Measurements from ENCODE around the gene PKN3.
"Not testable (repeated sequence)": the region's sequence is repeated elsewhere in the genome, so short reads cannot be mapped to it uniquely, and the experiment has no call there.

PKN3 gene

DNA sequence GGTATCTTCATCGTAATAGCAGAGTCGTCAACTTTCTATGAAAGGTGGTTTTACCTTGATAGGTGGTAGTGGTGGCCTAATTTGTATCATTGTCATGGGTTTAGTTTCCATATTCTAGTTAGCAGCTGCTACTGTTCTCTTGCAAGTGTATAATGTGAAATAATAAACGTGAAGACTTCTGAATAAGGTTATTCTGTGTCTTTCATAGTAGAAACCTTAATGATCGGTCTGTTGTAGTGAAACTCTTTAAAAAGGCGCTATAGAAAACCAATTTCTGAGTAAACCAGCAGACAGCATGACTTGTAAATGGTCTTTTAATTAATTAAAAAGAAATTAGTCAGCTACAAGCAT, 11.6 kb upstream of the PKN3 start:
- no peak for DNase-seq

DNA sequence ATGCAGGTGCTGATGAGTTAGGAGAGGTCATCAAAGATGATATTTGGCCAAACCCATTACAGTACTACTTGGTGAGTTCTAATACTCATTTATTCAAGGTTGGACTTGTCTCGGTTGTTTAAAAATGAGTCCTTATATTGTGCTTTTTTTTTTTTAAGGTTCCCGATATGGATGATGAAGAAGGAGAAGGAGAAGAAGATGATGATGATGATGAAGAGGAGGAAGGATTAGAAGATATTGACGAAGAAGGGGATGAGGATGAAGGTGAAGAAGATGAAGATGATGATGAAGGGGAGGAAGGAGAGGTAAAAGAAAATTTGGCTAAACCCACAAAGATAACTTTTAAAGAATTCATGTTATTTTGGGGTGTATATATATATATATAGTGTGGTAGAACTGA, 8.6 kb upstream of the PKN3 start:
- DNase-seq, result not testable (repeated sequence)

DNA sequence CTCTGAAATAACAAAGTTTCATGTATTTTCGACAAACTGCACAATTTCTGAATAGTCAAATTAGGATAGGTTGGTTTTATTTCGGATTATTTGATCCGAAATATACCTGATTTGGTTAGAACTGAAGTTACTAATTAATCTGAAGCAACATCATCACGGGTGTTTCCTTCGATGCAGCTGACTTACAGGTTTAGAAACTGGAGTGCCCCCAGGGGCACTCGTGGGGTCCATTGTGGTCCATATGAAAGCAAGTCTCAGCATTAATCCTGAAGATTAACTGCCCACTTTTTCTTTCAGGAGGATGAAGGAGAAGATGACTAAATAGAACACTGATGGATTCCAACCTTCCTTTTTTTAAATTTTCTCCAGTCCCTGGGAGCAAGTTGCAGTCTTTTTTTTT, 8.0 kb upstream of the PKN3 start:
- DNase-seq, result no peak

DNA sequence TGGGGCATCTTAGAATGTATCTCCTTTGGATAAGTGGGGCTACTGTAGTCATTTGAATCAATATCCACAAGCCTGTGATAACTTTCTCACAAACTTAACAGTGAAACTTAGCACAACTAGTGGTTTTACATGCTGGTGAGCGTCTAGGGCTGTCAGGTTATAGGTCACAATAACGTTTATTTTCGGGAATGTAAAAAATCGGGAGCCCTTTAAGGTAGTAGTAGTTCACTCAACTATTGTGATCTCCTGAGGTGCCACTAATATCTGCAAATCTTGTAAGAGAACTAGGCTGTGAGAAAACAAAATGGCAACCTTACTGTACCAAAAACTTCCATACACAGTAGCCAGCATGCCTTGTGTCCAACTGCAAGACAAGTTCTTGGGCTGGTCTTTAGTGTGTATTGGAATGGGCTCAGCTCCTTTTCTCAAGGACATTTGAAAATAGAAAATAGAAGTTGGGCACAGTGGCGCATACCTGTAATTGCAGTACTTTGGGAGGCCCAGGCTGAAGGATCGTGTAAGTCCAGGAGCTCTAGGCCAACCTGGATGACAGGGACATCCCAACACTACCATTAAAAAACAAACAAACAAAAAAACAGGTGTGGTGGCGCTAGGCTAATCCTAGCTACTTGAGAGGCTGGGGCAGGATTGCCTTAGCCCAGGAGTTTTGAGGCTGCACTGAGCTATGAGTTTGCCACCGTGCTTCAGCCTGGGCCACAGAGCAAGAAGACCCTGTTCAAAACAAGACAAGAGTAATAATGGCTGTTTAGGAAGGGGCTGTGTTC, 5.2 kb upstream of the PKN3 start:
- no peak for DNase-seq

DNA sequence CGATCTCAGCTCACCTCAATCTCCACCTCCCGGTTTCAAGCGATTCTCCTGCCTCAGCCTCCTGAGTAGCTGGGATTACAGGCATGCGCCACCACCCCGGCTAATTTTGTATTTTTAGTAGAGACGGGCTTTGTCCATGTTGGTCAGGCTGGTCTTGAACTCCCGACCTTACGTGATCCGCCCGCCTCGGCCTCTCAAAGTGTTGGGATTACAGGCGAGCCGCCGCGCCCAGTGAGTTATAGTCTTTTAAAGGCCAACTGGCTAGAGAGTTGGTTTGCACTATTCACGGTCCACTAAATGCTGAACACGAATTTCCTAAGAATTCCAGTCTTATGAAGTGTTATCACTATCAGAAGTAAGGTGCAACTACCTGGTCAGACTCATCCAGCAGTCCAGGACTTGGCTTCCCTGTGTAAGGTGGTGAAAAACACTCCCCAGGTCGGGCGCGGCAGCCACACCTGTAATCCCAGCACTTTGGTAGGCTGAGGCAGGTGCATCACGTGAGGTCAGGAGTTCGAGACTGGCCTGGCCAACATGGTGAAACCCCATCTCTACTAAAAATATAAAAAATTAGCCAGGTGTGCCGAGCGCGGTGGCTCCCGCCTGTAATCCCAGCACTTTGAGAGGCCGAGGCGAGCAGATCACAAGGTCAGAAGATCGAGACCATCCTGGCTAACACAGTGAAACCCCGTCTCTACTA, 3.1 kb upstream of the PKN3 start:
- DNase-seq, result not testable (repeated sequence)

DNA sequence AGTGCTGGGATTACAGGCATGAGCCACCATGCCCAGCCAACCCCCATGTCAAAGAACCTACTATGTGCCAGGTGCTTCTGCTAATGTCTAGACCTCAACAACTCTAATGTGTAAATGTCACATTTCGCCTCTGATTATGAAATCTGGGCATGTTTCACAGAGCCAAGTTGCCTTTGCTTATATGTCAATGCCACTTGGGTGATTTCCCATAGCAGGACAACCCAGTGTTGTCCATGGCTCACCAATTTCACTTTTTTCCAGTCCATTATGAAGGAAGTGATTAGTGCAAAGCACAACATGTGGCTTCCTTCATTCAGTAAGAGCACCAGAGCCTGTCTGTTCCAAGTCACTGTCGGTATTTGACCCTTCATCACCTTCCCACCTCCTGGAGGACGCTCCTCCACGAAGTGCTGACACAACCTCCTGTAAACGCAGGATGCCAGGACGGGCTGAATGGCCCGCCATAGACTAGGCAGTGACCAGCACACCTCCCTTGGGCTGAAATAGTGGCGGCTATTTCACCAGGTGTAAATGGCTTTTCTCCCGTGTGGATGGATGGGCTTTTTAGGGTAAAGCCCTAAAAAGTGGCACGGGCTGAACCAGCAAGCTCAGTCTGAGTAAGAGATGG, 962 bp upstream of the PKN3 start:
- DNase-seq, result no peak

DNA sequence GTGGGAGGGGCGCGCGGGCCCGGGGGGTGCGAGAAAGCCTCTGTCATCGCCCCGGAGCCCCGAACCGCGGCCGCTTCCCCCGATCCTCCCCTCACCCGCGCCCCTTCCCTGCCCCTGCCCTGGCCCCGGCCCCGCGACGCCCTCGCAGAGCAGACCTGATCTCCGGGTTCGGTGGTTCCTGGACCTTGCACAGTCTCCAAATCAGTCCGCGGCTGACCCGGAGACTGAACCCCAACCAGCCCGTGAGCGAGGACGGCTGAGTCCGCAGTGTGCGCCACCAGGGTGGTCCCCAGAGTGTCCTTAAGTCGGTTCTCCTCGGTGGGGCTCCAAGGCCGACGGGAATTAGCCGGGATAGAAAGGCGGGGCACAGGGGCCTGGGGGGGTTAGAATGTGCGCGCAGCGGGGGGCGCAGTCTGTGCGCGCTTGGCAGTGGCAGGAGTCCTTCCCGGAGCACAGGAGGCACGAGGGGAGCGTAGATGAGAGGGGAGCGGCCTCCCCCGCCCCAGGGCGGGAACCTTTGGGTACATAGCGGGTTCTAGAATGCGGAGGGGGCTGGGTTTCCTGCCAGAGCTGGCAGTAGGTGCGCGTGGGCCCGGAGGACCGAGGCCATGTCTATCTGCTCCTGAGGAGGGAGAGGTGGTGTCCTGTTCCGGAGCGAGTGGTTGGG, 779 bp downstream of the PKN3 start:
- no peak for DNase-seq

DNA sequence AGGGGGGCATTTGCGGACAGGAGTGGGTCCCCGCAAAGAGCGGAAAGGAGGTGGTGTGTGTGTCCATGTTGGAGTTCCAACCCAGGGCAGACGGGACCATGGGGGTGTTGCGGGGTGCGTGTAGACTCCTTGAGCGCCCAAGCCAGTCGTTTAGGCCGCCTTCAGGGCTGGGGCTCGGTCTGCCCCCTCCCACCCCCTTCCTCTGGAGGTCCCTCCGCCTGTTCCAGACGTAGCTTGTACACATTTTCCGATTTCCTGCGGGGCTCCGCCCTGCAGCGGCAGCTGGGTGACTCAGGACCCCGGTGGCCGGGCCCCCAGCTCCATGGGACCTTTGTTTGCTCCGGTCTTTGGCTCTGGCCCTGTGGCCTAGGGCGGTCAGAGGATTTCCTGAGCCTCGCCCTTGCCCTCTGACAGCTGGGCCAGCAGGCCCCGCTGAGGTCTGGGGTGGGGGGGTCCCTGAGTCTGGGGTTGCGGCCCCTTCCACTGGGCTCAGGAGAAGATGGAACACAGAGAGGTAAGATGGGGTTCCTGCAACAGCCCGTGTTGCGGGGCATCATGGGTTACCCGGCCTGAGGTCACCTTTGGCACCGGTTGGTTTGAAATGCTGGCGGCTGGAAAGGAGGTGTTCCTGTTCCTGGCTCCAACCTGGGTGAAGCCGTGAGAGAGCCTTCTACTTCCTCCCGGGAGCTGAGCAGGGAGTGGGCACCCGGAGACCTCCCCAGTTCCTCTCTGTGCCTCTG, 1.5 kb downstream of the PKN3 start:
- no peak for DNase-seq

DNA sequence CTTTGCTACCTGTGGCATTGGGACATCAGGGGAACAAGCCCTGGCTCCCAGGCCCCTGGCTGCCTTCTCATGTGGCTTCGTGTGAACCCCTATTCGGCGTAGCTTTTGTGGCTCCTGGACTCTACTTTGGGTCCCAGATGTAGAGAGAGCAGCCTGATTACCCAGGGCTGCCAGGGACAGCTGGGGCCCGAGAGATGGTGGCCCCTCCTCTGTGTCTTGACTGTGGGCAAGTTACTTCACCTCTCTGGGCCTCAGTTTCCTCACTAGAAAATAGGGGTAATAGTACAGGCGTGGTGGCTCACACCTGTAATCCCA, 2.0 kb downstream of the PKN3 start:
- DNase-seq, result no peak

DNA sequence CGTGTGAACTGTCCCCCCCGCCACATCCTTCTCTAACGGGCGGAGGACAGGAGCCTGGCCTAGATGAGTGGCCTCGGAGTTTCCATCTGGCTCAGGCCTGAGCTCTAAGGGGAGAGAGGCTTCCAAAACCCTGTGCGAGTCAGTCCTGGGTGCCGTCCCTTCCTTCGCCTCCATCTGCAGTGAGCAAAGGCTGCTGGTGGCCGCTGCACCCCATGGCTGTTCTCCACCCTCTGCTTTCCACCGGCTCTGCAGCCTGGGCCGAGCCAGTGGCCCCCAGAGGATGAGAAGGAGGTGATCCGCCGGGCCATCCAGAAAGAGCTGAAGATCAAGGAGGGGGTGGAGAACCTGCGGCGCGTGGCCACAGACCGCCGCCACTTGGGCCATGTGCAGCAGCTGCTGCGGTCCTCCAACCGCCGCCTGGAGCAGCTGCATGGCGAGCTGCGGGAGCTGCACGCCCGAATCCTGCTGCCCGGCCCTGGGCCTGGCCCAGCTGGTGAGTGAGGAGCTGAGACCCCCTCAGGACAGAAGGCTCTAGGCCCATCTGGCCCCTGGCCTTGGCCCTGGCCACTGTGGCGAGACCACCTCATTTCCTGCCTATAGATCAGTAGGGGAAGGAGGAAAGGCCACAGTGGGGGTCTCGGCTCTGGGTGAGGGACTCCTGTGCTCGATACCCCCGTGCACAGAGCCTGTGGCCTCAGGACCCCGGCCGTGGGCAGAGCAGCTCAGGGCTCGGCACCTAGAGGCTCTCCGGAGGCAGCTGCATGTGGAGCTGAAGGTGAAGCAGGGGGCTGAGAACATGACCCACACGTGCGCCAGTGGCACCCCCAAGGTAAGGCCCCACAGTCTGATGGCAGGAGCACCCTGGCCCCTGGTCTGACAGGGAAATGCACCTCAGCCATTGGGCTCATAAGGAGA, 3.0 kb downstream of the PKN3 start:
- DNase-seq, result no peak

DNA sequence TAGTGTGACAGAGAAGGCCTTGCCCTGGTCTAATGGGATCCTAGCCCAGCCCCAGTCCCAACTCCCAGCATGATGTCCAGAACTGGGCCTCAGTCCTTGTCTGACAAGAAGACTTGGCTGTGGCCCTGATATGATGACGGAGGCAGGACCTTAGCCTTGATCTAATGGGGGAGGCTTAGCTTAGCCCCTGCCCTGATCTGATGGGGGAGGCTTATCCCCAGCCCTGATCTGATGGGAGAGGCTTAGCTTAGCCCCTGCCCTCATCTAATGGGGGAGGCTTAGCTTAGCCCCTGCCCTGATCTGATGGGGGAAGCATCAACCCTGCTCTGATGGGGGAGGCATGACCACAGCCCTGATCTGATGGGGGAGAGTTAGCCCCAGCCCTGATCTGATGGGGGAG, 3.7 kb downstream of the PKN3 start:
- no peak for DNase-seq

DNA sequence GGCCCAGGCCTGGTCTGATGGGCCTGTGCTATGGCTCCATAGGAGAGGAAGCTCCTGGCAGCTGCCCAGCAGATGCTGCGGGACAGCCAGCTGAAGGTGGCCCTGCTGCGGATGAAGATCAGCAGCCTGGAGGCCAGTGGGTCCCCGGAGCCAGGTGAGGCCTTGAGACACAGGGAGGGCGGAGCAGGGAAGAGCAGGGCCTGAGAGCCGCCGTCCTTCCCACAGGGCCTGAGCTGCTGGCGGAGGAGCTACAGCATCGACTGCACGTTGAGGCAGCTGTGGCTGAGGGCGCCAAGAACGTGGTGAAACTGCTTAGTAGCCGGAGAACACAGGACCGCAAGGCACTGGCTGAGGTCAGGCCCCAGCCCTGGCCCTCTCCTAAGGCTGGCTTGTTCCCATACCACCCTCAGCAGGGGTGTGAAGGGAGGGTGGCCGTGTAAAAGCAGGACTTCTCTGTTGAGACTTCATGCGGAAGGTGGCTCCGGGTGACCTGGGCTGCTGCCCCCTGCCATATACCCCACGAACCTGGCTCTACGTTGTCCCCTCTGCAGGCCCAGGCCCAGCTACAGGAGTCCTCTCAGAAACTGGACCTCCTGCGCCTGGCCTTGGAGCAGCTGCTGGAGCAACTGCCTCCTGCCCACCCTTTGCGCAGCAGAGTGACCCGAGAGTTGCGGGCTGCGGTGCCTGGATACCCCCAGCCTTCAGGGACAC, 4.5 kb downstream of the PKN3 start:
- no peak for DNase-seq

DNA sequence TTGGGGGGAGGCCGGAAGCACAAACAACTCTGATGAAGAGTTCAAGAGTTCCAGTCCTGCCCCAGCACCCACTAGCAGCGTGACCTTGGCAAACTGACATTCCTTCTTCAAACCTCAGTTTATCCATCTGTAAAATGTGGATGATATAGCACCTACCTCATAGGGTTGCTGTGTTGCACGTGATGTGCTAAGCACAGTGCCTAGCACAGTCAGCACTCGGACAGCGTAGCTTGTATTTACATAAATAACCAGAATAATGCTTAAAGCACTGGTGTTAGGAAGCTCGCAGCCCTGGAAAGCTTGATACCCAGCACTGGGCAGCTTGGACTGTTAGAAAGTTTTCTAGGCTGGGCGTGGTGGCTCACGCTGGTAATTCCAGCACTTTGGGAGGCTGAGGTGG, 5.1 kb downstream of the PKN3 start:
- no peak for DNase-seq

DNA sequence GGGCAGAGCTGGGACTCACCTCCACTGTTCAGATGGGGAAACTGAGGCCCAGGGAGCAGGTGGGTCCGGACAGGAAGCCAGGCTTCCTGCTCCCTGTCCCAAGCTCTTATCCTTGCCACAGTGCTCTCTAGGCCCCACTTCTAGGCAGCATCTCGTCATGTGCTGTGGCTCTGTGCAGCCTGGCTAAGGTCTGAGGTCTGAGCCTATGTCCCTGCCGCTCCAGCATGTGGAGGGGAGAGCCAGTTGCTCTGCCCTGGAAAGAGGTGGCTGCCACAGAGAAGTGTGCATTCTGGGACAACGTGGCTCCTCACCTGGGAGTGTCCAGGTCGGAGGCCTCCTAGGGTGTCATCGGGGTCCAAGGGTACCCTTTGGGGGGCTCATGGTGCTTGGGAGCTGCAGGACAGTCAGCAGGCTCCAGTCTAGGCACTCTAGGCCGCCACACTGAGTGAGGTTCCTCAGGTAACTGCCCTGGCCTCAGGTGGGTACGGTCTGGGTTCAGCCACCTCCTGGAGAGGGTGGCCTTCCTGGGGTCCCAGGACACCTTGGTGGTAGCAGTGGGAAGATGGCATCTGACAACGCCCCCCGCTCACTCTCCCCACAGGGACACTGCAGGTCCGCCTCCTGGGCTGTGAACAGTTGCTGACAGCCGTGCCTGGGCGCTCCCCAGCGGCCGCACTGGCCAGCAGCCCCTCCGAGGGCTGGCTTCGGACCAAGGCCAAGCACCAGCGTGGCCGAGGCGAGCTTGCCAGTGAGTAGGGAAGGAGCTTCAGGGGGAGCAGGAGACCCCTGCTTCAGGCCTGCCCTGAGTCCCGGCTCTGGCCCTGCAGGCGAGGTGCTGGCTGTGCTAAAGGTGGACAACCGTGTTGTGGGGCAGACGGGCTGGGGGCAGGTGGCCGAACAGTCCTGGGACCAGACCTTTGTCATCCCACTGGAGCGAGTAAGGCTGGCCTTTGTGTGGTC, 10.4 kb downstream of the PKN3 start:
- DNase-seq, result no peak

DNA sequence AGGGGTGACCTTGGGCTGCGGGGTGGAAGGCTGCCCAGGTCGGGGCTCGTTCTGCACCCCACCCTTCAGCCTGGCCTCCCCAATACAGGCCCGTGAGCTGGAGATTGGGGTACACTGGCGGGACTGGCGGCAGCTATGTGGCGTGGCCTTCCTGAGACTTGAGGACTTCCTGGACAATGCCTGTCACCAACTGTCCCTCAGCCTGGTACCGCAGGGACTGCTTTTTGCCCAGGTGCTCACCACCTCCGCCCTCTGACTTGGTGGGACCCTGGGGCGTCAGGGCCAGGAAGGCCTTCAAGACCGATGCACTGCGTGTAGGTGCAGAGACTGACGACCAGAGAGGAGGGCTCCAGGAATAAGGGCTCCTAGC, 11.1 kb downstream of the PKN3 start:
- no peak for DNase-seq

DNA sequence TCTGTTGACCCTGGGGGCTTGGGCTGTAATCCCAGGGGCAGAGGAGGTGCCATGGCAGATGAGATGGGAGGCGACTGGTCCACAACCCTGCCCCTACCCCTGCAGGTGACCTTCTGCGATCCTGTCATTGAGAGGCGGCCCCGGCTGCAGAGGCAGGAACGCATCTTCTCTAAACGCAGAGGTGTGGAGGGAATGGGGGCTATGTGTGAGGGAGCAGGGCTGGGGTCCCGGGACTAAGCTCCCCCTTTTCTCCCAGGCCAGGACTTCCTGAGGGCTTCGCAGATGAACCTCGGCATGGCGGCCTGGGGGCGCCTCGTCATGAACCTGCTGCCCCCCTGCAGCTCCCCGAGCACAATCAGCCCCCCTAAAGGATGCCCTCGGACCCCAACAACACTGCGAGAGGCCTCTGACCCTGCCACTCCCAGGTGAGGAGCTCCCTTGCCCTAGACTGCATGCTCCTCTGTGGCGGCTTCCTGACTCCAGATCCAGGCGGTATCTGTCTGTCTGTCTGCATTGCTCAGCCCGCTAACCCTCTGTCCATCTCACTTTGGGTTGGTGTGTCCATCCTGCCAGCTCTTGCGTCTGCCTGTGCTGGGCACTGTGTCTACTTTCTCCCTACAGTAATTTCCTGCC, 11.8 kb downstream of the PKN3 start:
- DNase-seq, result no peak

DNA sequence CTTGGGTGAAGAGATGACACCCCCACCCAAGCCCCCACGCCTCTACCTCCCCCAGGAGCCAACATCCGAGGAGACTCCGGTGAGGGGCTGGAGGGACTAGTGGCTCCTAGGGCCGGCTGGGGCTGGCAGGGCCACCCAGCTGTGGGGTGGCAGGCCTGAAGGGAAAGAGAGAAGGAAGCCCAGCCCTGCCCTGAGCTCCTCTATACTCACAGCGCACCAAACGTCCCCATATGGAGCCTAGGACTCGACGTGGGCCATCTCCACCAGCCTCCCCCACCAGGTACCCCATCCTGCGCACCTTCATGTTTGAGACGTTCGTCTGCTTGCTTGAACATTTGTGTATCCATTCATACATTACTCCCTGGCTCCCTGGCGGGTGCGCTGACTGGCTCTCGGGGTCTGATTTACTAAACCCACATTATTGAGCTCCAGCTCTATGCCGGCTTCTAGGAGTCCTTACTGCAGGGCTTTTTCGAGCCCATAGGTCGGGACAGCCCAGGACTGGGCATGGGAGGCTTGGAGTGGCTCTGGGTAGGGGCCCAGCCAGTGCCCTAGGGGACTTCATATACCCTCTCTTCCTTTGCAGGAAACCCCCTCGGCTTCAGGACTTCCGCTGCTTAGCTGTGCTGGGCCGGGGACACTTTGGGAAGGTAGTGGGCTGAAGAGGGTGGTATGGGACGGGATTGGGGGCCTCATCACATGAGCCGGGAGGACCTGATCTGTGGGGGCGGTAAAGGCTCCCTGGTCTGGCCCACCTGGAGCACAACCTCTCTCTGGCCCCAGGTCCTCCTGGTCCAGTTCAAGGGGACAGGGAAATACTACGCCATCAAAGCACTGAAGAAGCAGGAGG, 12.5 kb downstream of the PKN3 start:
- no peak for DNase-seq

Data from anterior cingulate cortex (tissue), 58 donors.